A673 (cell line): ENCODE results near the gene UTS2R. TPM values are rescaled to one million over a fixed set of nuclear protein-coding genes. Genes with fewer than 3 reads are reported as not detected.

Experiments used
- BruUV-seq: library from RNA; stranded (reverse); fragments of 400-500 nt; replicated peaks from 2 replicates; lab custom pipeline; 2021; lab: Mats Ljungman, UMichigan
- CTCF ChIA-PET: fragments of 300-600 bp; sonication (Branson Sonifier 250); formaldehyde crosslinking; loops from one replicate; lab custom pipeline; 2022; ENCODE audit warnings: antibody characterized with exemption; lab: Charles Lee
- POLR2A ChIA-PET: fragments of 300-600 bp; sonication (Branson Sonifier 250); formaldehyde crosslinking; loops from one replicate; lab custom pipeline; 2022; ENCODE audit warnings: antibody characterized with exemption; ENCODE audit not compliant: low non-redundant PET; lab: Charles Lee
- DNase-seq: peaks from one replicate; pipeline ENCODE4 v3.0.0-alpha.2; 2015; ENCODE audit warnings: low spot score
- H3K27ac ChIP-seq: fragments of 200-600 bp; sonication (generic); 2 replicates; pipeline ENCODE4 v1.5.1; 2016; ENCODE audit warnings: mixed run types, low read depth, mild to moderate bottlenecking, mixed read lengths, antibody characterized with exemption, low read length; ENCODE audit not compliant: poor library complexity, severe bottlenecking
- H3K27me3 ChIP-seq: fragments of 200-600 bp; sonication (generic); replicated peaks from 2 replicates; pipeline ENCODE4 v1.6.1; 2017; ENCODE audit warnings: mixed run types, low read depth, mild to moderate bottlenecking, mixed read lengths, antibody characterized with exemption, low read length; ENCODE audit not compliant: insufficient read depth, poor library complexity
- H3K36me3 ChIP-seq: fragments of 200-600 bp; sonication (generic); 2 replicates; pipeline ENCODE4 v1.6.1; 2016; ENCODE audit warnings: mixed run types, mild to moderate bottlenecking, mixed read lengths, antibody characterized with exemption, low read length; ENCODE audit not compliant: insufficient read depth, poor library complexity, severe bottlenecking
- H3K4me1 ChIP-seq: fragments of 200-600 bp; sonication (generic); 2 replicates; pipeline ENCODE4 v1.6.1; 2017; ENCODE audit warnings: mixed run types, mild to moderate bottlenecking, mixed read lengths, antibody characterized with exemption, low read length; ENCODE audit not compliant: insufficient read depth, poor library complexity, severe bottlenecking
- H3K4me3 ChIP-seq: fragments of 200-600 bp; sonication (generic); 2 replicates; pipeline ENCODE4 v1.5.1; 2016; ENCODE audit warnings: low read depth, mixed run types, mild to moderate bottlenecking, mixed read lengths, low read length; ENCODE audit not compliant: poor library complexity, severe bottlenecking
- H3K9me3 ChIP-seq: fragments of 200-600 bp; sonication (generic); 2 replicates; pipeline ENCODE4 v1.6.1; 2016; ENCODE audit warnings: mixed run types, low read depth, mild to moderate bottlenecking, mixed read lengths, antibody characterized with exemption, low read length; ENCODE audit not compliant: poor library complexity, severe bottlenecking
- EZH2 ChIP-seq: fragments of 200-600 bp; sonication (generic); IDR thresholded peaks from 2 replicates; pipeline ENCODE4 v1.6.1; 2017; ENCODE audit warnings: borderline replicate concordance, low read depth, mild to moderate bottlenecking, mixed read lengths, antibody characterized with exemption, low read length; ENCODE audit not compliant: poor library complexity, severe bottlenecking
- intact Hi-C: fragments of 100-400 bp; cut with micrococcal nuclease; formaldehyde crosslinking; loops from one replicate; pipeline ENCODE4 v1.10.0; 2022; ENCODE audit not compliant: unreplicated experiment
- total RNA-seq: library from RNA; stranded (reverse); gene quantifications from 2 replicates; pipeline ENCODE4 v1.2.3, GENCODE V29; 2021
- TF ChIP-seq, protein P1 (sequence below): fragments of 300-800, 200-600 bp; sonication (generic); conservative IDR thresholded peaks from 2 replicates; pipeline ENCODE4 v1.5.1; 2017; ENCODE audit warnings: low read depth, mild to moderate bottlenecking, antibody characterized with exemption, low read length, moderate library complexity, mixed read lengths

The UTS2R gene
- total RNA-seq, 1 experiment from 2014 or later: 0.58 TPM

DNA sequence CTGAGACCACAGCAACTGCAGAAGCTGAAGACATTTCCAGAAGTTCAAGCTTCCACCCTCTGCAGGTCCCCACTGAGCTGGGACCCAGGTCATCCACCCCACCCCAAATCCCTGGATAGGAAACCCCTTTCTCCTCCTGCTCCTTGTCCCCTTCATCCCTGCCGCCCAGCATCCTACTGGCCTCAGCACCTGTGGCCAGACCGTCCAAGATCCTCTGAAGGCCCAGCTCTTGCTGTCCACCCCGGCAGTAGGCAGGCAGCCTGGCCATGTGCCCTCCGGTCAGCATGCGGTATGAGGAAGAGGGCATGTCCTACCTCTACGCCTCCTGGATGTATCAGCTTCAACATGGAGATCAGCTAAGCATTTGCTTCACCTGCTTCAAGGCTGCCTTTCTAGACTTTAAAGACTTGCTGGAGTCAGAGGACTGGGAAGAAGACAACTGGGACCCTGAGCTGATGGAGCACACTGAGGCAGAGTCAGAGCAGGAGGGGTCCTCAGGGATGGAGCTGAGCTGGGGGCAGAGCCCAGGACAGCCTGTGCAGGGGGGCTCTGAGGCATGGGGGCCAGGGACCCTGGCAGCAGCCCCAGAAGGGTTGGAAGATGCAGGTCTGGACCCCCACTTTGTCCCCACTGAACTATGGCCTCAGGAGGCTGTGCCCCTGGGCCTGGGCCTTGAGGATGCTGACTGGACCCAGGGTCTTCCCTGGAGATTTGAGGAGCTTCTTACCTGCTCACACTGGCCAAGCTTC lies 9.5 kb upstream of the UTS2R start:
- no peaks in the 10 kb centered on the region for H3K27me3 ChIP-seq
- no peak overlapping the region for H3K4me3 ChIP-seq
- CTCF ChIA-PET: interaction anchor here (0.9 kb wide), 1 partner anchor 412 kb away, joined by 5 read pairs; no protein-coding TSS in a partner anchor
- POLR2A ChIA-PET: interaction anchor here (0.6 kb wide), 1 partner anchor 529 kb away, joined by 4 read pairs; the partner anchor contains the start of gene MCRIP1
- BruUV-seq: no TSS peak
- H3K36me3 ChIP-seq: no peaks in the 10 kb centered on the region
- no peak overlapping the region for H3K27ac ChIP-seq
- no peak for TF ChIP-seq EZH2
- TF ChIP-seq, protein P1, sequence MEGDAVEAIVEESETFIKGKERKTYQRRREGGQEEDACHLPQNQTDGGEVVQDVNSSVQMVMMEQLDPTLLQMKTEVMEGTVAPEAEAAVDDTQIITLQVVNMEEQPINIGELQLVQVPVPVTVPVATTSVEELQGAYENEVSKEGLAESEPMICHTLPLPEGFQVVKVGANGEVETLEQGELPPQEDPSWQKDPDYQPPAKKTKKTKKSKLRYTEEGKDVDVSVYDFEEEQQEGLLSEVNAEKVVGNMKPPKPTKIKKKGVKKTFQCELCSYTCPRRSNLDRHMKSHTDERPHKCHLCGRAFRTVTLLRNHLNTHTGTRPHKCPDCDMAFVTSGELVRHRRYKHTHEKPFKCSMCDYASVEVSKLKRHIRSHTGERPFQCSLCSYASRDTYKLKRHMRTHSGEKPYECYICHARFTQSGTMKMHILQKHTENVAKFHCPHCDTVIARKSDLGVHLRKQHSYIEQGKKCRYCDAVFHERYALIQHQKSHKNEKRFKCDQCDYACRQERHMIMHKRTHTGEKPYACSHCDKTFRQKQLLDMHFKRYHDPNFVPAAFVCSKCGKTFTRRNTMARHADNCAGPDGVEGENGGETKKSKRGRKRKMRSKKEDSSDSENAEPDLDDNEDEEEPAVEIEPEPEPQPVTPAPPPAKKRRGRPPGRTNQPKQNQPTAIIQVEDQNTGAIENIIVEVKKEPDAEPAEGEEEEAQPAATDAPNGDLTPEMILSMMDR: no peak
- no peak for DNase-seq
- H3K4me1 ChIP-seq: peaks cover 4% of the 10 kb centered on the region
- intact Hi-C loops: no loop called here
- H3K9me3 ChIP-seq: no peaks in the 10 kb centered on the region

DNA sequence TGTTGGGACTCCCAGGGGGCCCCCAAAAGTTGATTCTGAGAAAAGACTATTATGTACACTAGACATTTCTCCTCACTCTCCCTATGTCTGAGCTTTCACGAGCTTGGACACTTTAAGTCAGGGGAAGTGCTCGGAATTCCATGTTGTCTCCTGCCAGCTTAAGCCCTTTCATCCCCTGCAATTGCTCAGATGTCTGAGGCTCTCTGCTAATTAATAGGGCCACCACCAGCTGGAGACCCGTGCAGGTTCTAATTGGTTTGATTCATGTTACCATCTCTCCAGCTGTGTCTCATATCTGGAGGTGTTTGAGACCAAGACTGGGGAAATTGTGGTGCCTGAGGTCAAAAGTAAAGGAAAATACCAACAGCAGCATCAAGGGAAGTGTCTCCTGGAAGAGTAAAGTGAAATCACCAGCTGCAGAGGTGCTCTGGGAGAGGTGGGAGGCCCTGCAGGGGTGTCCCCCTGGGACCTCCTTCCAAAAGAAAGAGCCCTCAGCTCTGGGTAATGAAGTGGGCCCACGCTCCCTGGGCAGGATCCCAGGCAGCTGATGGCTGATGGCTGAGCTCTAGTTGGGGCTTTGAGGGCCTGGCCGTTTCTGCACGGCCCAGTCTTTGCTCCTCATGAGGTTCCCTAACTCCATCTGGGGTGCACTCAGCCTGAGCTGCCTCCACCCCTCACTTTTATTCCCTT lies 5.8 kb upstream of the UTS2R start:
- ChIA-PET CTCF (no interaction called here), POLR2A (no interaction called here)
- H3K36me3 ChIP-seq: no peaks in the 10 kb centered on the region
- no peaks in the 10 kb centered on the region for H3K27me3 ChIP-seq
- DNase-seq: no peak
- peaks cover 9% of the 10 kb centered on the region for H3K4me1 ChIP-seq
- intact Hi-C loops: loop anchor here (5.0 kb wide), 1 partner anchor 47 kb away; no protein-coding TSS in a partner anchor
- no TSS peak for BruUV-seq
- no peak overlapping the region for H3K27ac ChIP-seq
- TF ChIP-seq EZH2: no peak
- TF ChIP-seq, protein P1: no peak
- H3K9me3 ChIP-seq: no peaks in the 10 kb centered on the region
- no peak overlapping the region for H3K4me3 ChIP-seq

DNA sequence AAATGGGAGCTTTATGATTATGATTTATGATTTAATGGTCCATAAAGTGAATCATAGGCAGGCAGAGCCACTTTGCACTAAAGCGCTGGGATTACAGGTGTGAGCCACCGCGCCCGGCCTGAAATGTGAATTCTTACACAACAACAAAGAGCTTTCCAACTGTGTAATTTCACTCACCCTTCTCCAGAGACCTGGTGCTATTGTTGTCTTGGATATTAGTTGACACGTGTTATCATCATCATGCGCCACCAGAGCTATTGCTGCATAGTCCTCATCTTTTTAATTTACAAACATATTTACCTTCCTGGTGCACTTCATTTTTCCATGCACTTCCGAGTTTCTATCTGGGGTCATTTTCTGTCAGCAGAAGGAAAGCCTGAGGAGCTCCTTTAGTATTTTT lies 4.8 kb upstream of the UTS2R start:
- TF ChIP-seq, protein P1: no peak
- TF ChIP-seq EZH2: no peak
- Histone ChIP-seq H3K4me3 (no peak overlapping the region), H3K9me3 (no peaks in the 10 kb centered on the region), H3K4me1 (peaks cover 9% of the 10 kb centered on the region), H3K27ac (no peak overlapping the region), H3K27me3 (peaks cover 4% of the 10 kb centered on the region), H3K36me3 (no peaks in the 10 kb centered on the region)
- ChIA-PET CTCF (no interaction called here), POLR2A (interaction anchor here (0.6 kb wide), 1 partner anchor 96 kb away, joined by 4 read pairs; no protein-coding TSS in a partner anchor)
- BruUV-seq: no TSS peak
- intact Hi-C loops: loop anchor here (5.0 kb wide), 1 partner anchor 46 kb away; no protein-coding TSS in a partner anchor
- no peak for DNase-seq
